SKM-1 treated with dmso at 0.1 percent for 144 hours (cell line): ENCODE measurements around the gene KRTAP4-7.
"Not testable (repeated sequence)": the region's sequence is repeated elsewhere in the genome, so short reads cannot be mapped to it uniquely, and the experiment has no call there.

Source experiments
- DNase-seq: peaks from one replicate; lab custom pipeline; 2025; ENCODE audit not compliant: unreplicated experiment; lab: John Stamatoyannopoulos, UW

KRTAP4-7 gene

GRCh38 chr17:41084100-41084856 is at the start of gene KRTAP4-7:
TSS of gene KRTAP4-7 (plus strand) at chr17:41084150. CDS start at chr17:41084207, 57 bp downstream.
- DNase-seq: not testable (repeated sequence)

DNA sequence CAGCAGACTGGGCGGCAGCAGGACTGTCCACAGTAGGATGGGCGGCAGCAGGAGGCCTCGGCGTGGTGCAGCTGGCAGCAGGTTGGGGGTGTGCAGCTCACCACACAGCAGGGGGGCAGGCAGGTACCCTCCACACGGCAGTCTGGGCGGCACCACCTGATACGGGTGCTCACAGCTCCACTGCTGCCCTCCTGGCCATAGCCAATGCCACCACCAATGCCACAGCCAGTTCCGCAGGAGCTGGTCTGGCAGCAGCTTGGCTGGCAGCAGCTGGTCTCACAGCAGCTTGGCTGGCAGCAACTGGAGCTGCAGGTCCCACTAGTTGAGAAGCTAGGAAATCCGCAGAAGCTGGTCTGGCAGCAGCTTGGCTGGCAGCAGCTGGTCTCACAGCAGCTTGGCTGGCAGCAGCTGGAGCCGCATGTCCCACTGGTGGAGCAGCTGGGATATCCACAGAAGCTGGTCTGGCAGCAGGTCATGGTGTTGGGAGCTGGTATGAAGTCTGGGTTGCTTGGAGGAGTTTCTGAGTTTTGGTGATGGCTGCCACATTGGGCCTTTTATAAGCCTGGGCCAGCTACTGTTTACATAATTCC is 49.5 kb upstream of the KRTAP4-7 start, which contains the start of gene KRTAP1-3:
TSS of gene KRTAP1-3 (minus strand) at position 529 of the 590 bp plus-strand sequence. CDS start at position 476, 53 bp downstream.
- not testable (repeated sequence) for DNase-seq

DNA sequence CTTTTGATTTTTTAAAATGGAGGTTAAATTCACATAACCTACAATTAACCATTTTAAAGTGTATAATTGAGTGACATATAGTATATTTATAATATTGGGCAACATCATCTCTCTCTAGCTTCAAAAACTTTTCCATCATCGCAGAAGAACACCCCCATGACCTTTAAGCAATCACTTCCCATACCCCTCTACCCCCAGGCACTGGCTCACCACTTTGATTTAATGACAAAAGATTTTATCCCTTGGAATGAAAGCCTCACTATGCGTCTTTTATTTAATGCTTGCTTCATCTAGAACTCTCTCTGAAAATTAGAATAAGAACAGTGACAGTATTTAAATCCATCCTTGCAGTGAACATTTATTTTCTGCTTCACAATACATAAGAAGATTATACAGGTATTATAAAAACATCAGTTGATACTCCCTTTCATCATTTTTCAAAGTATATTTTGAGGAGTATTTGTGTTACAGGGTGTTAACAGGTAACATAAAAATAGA is 46.0 kb upstream of the KRTAP4-7 start:
- no peak for DNase-seq

GRCh38 chr17:41040783-41041571 is 43.0 kb upstream of the KRTAP4-7 start, which contains the start of gene KRTAP1-1:
TSS of gene KRTAP1-1 (minus strand) at chr17:41041450. CDS start at chr17:41041397, 53 bp downstream.
- DNase-seq: not testable (repeated sequence)

DNA sequence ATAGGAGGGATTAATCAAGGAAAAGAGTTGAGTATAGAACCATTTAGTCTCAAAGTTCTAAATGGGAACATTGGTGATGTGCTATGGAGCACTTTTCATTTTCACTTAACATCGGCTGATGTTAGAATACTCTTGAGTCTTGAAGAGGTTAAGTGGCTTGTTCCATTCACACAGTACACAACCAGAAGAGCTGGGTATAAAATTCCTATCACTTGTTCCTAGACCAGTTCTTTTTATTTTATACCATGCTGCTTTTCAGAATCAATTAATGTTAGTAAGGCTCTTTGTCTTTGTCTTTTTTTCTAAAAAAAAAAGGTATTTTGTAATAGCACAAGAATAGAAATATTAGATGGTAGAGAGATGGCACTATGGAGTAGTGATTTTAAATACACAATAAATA is 41.0 kb upstream of the KRTAP4-7 start:
- DNase-seq: no peak

GRCh38 chr17:41046735-41047465 is 37.0 kb upstream of the KRTAP4-7 start, which contains the start of gene KRTAP2-1:
TSS of gene KRTAP2-1 (minus strand) at chr17:41047316. CDS start at chr17:41047267, 49 bp downstream.
- DNase-seq: not testable (repeated sequence)

DNA sequence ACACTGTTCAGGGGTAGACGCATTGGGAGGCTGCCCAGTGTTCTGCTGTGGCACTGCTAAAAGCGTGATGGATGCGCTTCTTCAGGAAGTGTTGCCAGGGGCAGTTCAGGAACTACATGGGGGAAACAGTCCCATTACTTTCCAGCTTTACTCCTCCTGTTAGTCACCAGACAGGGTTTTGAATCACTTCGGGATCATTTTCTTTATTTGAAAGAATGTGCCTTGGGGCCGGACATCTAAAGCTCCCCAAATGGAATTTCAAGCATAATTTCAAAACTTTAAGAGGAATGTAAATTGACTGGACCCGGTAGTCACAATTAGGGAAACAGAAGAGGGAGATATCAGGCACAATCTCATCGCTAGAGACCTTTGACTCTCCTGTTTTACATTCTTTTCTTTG is 35.5 kb upstream of the KRTAP4-7 start:
- no peak for DNase-seq

DNA sequence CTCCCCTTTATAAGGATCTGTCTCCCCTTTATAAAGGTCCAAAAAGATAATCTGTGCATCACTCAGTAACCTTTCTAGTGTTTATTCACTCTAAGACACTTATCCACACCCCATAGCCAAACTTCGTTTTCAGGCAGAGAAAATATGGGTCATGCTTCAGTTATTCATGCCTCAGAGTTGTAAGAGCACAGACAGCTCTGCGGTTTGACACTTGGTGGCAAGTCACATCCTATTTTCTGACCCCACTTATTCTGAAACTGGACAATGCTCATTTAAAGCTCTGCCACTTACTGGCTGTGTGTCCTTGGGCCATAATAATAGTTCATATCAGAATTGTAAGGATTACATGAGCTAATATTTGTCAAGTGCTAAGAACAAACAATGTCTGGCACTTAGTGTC is 34.8 kb upstream of the KRTAP4-7 start:
- DNase-seq: no peak

- no peak for DNase-seq
Observed at GRCh38 chr17:41052566-41052965, 31.4 kb upstream of the KRTAP4-7 start.

GRCh38 chr17:41054025-41054424 is 29.9 kb upstream of the KRTAP4-7 start:
- DNase-seq: no peak

GRCh38 chr17:41054556-41054955 is 29.4 kb upstream of the KRTAP4-7 start:
- DNase-seq: not testable (repeated sequence)

- not testable (repeated sequence) for DNase-seq
Observed at GRCh38 chr17:41055130-41055529, 28.8 kb upstream of the KRTAP4-7 start, which contains the start of gene KRTAP2-2. TSS of gene KRTAP2-2 (minus strand) at chr17:41055230. CDS start at chr17:41055211, 19 bp downstream.

DNA sequence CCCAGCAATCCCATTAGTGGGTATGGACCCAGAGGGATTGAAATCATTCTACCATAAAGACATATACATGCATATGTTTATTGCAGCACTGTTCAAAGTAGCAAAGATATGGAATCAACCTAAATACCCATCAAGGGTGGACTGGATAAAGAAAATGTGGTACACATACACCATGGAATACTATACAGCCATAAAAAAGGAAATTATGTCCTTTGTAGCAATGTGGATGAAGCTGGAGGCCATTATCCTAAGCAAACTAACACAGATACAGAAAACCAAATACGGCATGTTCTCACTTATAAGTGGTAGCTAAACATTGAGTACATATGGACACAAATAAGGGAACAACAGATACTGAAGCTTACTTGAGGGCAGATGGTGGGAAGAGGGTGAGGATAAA is 26.4 kb upstream of the KRTAP4-7 start:
- DNase-seq: no peak

GRCh38 chr17:41058741-41059140 is 25.2 kb upstream of the KRTAP4-7 start:
- DNase-seq: no peak

- DNase-seq: not testable (repeated sequence)
Observed at GRCh38 chr17:41059276-41060051, 24.5 kb upstream of the KRTAP4-7 start.

- DNase-seq: no peak
Observed at GRCh38 chr17:41060052-41060604, 23.8 kb upstream of the KRTAP4-7 start, which contains the start of gene KRTAP2-3. TSS of gene KRTAP2-3 (minus strand) at chr17:41060114. CDS start at chr17:41060050, 64 bp downstream.

GRCh38 chr17:41061964-41062363 is 22.0 kb upstream of the KRTAP4-7 start:
- DNase-seq: no peak

- no peak for DNase-seq
Observed at GRCh38 chr17:41063449-41063848, 20.5 kb upstream of the KRTAP4-7 start.

DNA sequence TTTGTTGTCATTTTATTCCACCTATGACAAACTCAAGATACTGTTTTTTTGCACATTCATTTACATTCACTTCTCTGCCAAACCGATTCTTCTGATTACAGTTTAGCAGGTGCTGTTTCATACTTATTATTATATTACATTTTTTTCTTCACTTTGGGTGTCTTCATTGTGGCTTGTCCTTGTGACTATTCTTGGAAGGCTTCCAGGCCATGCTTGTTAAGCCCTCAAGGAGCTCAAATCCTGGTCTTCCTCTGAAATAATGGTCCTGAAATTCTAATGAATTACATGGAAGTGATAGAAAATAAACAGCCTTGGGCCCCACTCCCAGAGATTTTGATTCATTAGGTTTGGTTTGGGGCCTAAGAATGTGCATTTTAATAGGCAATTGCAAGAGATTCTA is 19.6 kb upstream of the KRTAP4-7 start:
- DNase-seq: no peak
